WTC11 (cell line): ENCODE data around the gene DTNB. TPM values are rescaled to one million over a fixed set of nuclear protein-coding genes. Genes with fewer than 3 reads are reported as not detected.

Source experiments
- ATAC-seq: fragments of 200-7000 bp; cut with Tn5 transposase; 2 replicates; pipeline ENCODE4 v1.10.0; 2021; ENCODE audit warnings: mild to moderate bottlenecking, moderate library complexity
- CTCF ChIA-PET: fragments of 300-600 bp; sonication (Branson Sonifier 250); formaldehyde crosslinking; loops from one replicate; lab custom pipeline; 2021; ENCODE audit warnings: antibody characterized with exemption; lab: Charles Lee
- POLR2A ChIA-PET: fragments of 350-600 bp; sonication (Branson Sonifier 250); formaldehyde crosslinking; loops from one replicate; lab custom pipeline; 2021; ENCODE audit warnings: antibody characterized with exemption; lab: Charles Lee
- DNase-seq: peaks from one replicate; pipeline ENCODE4 v3.0.0; 2021; ENCODE audit warnings: low spot score
- H3K27ac Mint-ChIP-seq: 2 replicates; pipeline ENCODE4 v1.8.0; 2021; ENCODE audit warnings: mixed read lengths
- H3K27me3 Mint-ChIP-seq: 2 replicates; pipeline ENCODE4 v1.8.0; 2021; ENCODE audit warnings: low read depth, mild to moderate bottlenecking, moderate library complexity, mixed read lengths
- H3K36me3 Mint-ChIP-seq: 2 replicates; pipeline ENCODE4 v1.8.0; 2021; ENCODE audit warnings: mixed read lengths
- H3K4me1 Mint-ChIP-seq: 2 replicates; pipeline ENCODE4 v1.8.0; 2022; ENCODE audit warnings: mixed read lengths
- H3K4me3 Mint-ChIP-seq: 2 replicates; pipeline ENCODE4 v1.8.0; 2021; ENCODE audit warnings: mild to moderate bottlenecking, moderate library complexity, mixed read lengths
- H3K9me3 Mint-ChIP-seq: 2 replicates; pipeline ENCODE4 v1.8.0; 2021; ENCODE audit warnings: mixed read lengths
- AFF4 ChIP-seq: sonication (generic); formaldehyde crosslinking; IDR thresholded peaks from 2 replicates; pipeline ENCODE4 v1.8.1; 2023; ENCODE audit warnings: mild to moderate bottlenecking, missing genetic modification reagents, borderline replicate concordance
- CREB1 ChIP-seq: sonication (generic); formaldehyde crosslinking; IDR thresholded peaks from 2 replicates; pipeline ENCODE4 v1.8.0; 2023; ENCODE audit warnings: mild to moderate bottlenecking, missing genetic modification reagents
- ELF4 ChIP-seq: sonication (generic); formaldehyde crosslinking; IDR thresholded peaks from 2 replicates; pipeline ENCODE4 v1.8.1; 2022; ENCODE audit warnings: low read depth, mild to moderate bottlenecking, moderate library complexity, missing genetic modification reagents
- FOXJ3 ChIP-seq: sonication (generic); formaldehyde crosslinking; IDR thresholded peaks from 2 replicates; pipeline ENCODE4 v1.9.0; 2021; ENCODE audit warnings: missing genetic modification reagents, mild to moderate bottlenecking, borderline replicate concordance
- FOXK1 ChIP-seq: sonication (generic); formaldehyde crosslinking; IDR thresholded peaks from 2 replicates; pipeline ENCODE4 v1.8.0; 2022; ENCODE audit warnings: mild to moderate bottlenecking, moderate library complexity, missing genetic modification reagents
- FOXP1 ChIP-seq: sonication (generic); formaldehyde crosslinking; IDR thresholded peaks from 2 replicates; pipeline ENCODE4 v1.8.0; 2022; ENCODE audit warnings: missing genetic modification reagents, mild to moderate bottlenecking, moderate library complexity, borderline replicate concordance
- HMGA2 ChIP-seq: fragments of 250-450 bp; sonication (Bioruptor Pico); IDR thresholded peaks from 2 replicates; pipeline ENCODE4 v1.4.0; 2021; ENCODE audit warnings: mild to moderate bottlenecking, moderate library complexity
- IRF2 ChIP-seq: sonication (generic); formaldehyde crosslinking; IDR thresholded peaks from 2 replicates; pipeline ENCODE4 v1.8.0; 2022; ENCODE audit warnings: low read depth, missing genetic modification reagents, borderline replicate concordance
- MYBL2 ChIP-seq: sonication (generic); formaldehyde crosslinking; IDR thresholded peaks from 2 replicates; pipeline ENCODE4 v1.8.1; 2023; ENCODE audit warnings: mild to moderate bottlenecking, moderate library complexity, missing genetic modification reagents
- OVOL2 ChIP-seq: fragments of 250-450 bp; sonication (Bioruptor Pico); IDR thresholded peaks from 2 replicates; pipeline ENCODE4 v1.9.0; 2021; ENCODE audit warnings: mild to moderate bottlenecking, borderline replicate concordance
- USF2 ChIP-seq: sonication (generic); formaldehyde crosslinking; IDR thresholded peaks from 2 replicates; pipeline ENCODE4 v1.8.1; 2023; ENCODE audit warnings: mild to moderate bottlenecking, missing genetic modification reagents, moderate library complexity
- ZNF121 ChIP-seq: sonication (generic); formaldehyde crosslinking; IDR thresholded peaks from 2 replicates; pipeline ENCODE4 v1.8.0; 2023; ENCODE audit warnings: missing genetic modification reagents
- ZNF232 ChIP-seq: sonication (generic); formaldehyde crosslinking; IDR thresholded peaks from 2 replicates; pipeline ENCODE4 v1.8.0; 2022; ENCODE audit warnings: mild to moderate bottlenecking, missing genetic modification reagents
- ZNF416 ChIP-seq: fragments of 250-450 bp; sonication (Bioruptor Pico); IDR thresholded peaks from 2 replicates; pipeline ENCODE4 v1.9.0; 2021; ENCODE audit warnings: mild to moderate bottlenecking, inconsistent platforms
- ZNF423 ChIP-seq: fragments of 250-450 bp; sonication (Bioruptor Pico); IDR thresholded peaks from 2 replicates; pipeline ENCODE4 v2.1.2; 2022; ENCODE audit warnings: mild to moderate bottlenecking, moderate library complexity
- total RNA-seq: library from RNA; stranded (reverse); gene quantifications from 3 replicates; pipeline ENCODE4 v1.2.3, GENCODE V29; 2021
- TF ChIP-seq, protein P1 (sequence below): fragments of 250-450 bp; sonication (Bioruptor Pico); IDR thresholded peaks from 2 replicates; pipeline ENCODE4 v1.9.0; 2021; ENCODE audit warnings: moderate library complexity, mild to moderate bottlenecking, inconsistent platforms, borderline replicate concordance

DTNB gene
- total RNA-seq, 1 experiment from 2014 or later = 39.9 TPM

GRCh38 chr2:25431604-25432003, 241.8 kb downstream of the DTNB start (continued):
- no peak for TF ChIP-seq AFF4 (CRISPR knock-in tag)
- TF ChIP-seq OVOL2 (CRISPR knock-in tag) = no peak
- no peak for TF ChIP-seq HMGA2 (CRISPR knock-in tag)
- no peak for TF ChIP-seq FOXK1 (CRISPR knock-in tag)
- TF ChIP-seq ELF4 (CRISPR knock-in tag) = no peak
- TF ChIP-seq ZNF423 (CRISPR knock-in tag) = no peak

DNA sequence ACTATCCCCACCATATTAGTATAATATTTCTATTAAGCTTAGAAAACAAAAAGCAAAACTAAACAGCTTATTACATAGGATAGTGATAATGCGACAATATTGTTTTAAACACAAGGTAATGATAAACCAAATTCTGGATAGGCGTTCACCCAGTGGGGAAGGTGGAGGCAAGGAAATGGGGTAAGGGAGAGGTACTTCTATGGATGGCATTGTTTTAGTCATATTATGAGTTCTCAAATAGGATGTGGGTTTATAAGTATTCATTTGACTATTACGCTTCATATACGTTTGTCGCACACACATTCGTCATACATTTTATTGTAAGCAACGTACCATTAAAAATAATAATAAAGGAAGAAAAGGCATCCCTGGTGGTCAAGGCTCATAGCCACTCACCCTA, 242.8 kb downstream of the DTNB start:
- Mint-ChIP-seq H3K27ac (no peak overlapping the region), H3K4me1 (no peaks in the 10 kb centered on the region)
- TF ChIP-seq, protein P1, sequence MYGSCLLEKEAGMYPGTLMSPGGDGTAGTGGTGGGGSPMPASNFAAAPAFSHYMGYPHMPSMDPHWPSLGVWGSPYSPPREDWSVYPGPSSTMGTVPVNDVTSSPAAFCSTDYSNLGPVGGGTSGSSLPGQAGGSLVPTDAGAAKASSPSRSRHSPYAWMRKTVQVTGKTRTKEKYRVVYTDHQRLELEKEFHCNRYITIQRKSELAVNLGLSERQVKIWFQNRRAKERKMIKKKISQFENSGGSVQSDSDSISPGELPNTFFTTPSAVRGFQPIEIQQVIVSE (CRISPR knock-in tag) = no peak
- TF ChIP-seq IRF2 (CRISPR knock-in tag) = no peak
- TF ChIP-seq, all 79 proteins: peak for 0
- peaks cover 4% of the 10 kb centered on the region for H3K9me3 Mint-ChIP-seq
- no peak overlapping the region for H3K4me3 Mint-ChIP-seq
- DNase-seq (no peak), ATAC-seq (no peak)
- CTCF ChIA-PET = no interaction called here
- H3K36me3 Mint-ChIP-seq = peaks cover 7% of the 10 kb centered on the region
- POLR2A ChIA-PET = no interaction called here
- no peaks in the 10 kb centered on the region for H3K27me3 Mint-ChIP-seq

DNA sequence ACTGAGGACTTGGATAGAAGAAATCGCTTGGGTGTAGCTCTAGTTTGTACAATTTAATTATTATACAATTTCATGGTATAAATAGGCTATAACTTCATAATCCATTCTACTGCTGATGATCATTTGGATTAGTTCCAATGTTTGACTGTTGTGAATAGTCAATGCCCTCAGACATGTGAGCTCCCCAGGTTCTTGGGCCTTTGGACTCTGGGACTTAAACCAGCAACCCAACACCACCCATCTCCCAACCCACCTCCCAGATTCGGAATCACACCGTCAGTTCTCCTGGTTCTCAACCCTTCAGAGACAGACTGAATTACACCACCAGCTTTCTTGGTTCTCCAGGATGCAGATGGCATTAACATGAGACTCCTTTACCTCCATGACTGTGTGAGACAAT, 247.1 kb downstream of the DTNB start:
- ChIA-PET POLR2A (no interaction called here), CTCF (interaction anchor here (1.9 kb wide), 1 partner anchor 64 kb away, joined by 4 read pairs; no protein-coding TSS in a partner anchor)
- Mint-ChIP-seq H3K36me3 (0 out of 2 replicates have a peak, but pooled peaks cover 3% of the 10 kb centered on the region), H3K27ac (no peak overlapping the region), H3K4me1 (peaks cover 4% of the 10 kb centered on the region; the same call in 1 of the 2 replicates), H3K27me3 (no peaks in the 10 kb centered on the region), H3K9me3 (no peaks in the 10 kb centered on the region)
- ATAC-seq (no peak), DNase-seq (no peak)
- TF ChIP-seq ZNF121 (CRISPR knock-in tag) (no peak), CREB1 (CRISPR knock-in tag) (no peak), ZNF232 (no peak)
- TF ChIP-seq, all 79 proteins: peak for 0
- H3K4me3 Mint-ChIP-seq = no peak overlapping the region

DNA sequence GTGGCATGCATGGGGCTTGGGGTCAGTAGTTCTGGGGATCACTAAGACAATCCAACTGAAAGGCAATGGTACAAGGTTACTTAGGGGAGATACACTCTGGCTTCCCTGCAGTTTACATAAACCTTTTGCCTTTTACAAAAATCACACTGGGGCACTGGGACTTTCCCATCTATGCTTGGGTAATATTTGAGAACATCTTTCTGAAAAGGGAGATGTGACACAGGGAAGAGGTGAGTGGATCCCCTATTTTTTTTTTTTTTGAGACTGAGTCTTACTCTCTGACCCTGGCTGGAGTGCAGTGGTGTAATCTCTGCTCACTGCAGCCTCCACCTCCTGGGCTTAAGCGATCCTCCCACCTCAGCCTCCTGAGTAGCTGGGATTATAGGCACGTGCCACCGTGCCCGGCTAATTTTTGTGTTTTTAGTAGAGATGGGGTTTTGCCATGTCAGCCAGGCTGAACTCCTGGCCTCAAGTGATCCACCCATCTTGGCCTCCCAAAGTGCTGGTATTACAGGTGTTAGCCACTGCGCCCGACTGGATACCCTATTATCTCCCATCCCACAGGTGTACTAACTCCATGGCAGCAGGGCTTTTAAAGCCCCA, 248.8 kb downstream of the DTNB start:
- Mint-ChIP-seq H3K4me1 (peaks cover 6% of the 10 kb centered on the region), H3K36me3 (0 out of 2 replicates have a peak, but pooled peaks cover 3% of the 10 kb centered on the region), H3K9me3 (no peaks in the 10 kb centered on the region), H3K27me3 (no peaks in the 10 kb centered on the region), H3K4me3 (no peak overlapping the region), H3K27ac (no peak overlapping the region)
- no peak for ATAC-seq
- DNase-seq = no peak
- ChIA-PET POLR2A (no interaction called here), CTCF (no interaction called here)
- no peak for TF ChIP-seq FOXJ3 (CRISPR knock-in tag)
- no peak for TF ChIP-seq CREB1 (CRISPR knock-in tag)
- TF ChIP-seq FOXP1 = no peak
- no peak for TF ChIP-seq MYBL2 (CRISPR knock-in tag)
- TF ChIP-seq USF2 = no peak
- TF ChIP-seq ZNF416 (CRISPR knock-in tag) = no peak
